ENCODE results near the gene MSANTD2. TPM values are rescaled to one million over a fixed set of nuclear protein-coding genes. Genes with fewer than 3 reads are reported as not detected.

MSANTD2 gene
- total and polyA plus RNA-seq, 2 donors (not counting 1 experiment from before 2014, with no cell fraction given): 11.1 to 26.8 TPM

DNA sequence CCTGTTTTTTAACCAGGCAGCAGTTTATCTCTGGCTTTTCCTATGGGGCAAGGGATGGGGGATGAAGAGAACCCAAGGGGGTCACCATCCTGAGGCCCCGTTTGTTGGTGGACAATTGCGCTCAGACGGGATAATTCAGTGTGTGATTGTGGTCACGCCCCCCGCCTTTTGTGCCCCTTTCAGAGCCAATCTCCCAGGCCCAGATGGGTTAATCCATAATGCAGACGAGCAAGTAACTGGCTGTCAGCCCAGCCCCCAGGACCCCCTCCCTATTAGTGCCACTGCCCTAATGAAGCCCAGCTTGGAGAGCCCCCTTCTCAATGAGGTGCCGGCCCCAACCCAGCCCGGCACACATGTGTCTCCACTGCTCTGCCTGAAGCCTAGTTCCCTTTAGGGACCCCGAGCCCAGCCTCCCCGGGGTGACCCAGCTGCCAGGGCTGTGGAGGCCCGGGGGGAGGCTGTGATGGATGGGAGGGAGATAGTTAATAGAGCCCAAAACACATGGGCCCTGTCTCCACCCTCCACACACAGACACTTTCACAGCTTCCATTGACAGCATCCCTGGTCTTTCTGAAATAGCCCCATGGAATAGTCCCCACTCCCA is 46.0 kb upstream of the MSANTD2 start:
- Mint-ChIP-seq H3K27ac (no peak overlapping the region), H3K4me3 (no peak overlapping the region), H3K9me3 (ENCODE audit: insufficient read depth) (no peaks in the 10 kb centered on the region), H3K27me3 (peaks cover 83% of the 10 kb centered on the region), H3K4me1 (no peaks in the 10 kb centered on the region)
- Histone ChIP-seq H4K20me1 (ENCODE audit: control insufficient read depth, insufficient read depth, low read length, poor library complexity, severe bottlenecking) (no peaks in the 10 kb centered on the region), H2AFZ (ENCODE audit: insufficient read depth, low read depth, low read length, poor library complexity, severe bottlenecking) (no peak overlapping the region), H3K4me2 (replicated peaks; ENCODE audit: low read depth, low read length, poor library complexity, severe bottlenecking) (no peak overlapping the region), H3K9ac (ENCODE audit: low read length) (no peak overlapping the region), H3K27ac (ENCODE audit: low read length in 2 of 2) (no peak overlapping the region), H3K36me3 (replicated peaks in 1 of 2; ENCODE audit: control extremely low read depth in 1 of 2, control insufficient read depth in 1 of 2, extremely low read depth in 1 of 2, insufficient read depth in 2 of 2, low read length in 1 of 2) (no peaks in the 10 kb centered on the region), H3K4me1 (ENCODE audit: control insufficient read depth in 2 of 2, insufficient read depth in 2 of 2, low read length in 2 of 2) (peaks cover 0 to 15% of the 10 kb centered on the region in 2 donors), H3K4me3 (ENCODE audit: control extremely low read depth in 1 of 5, extremely low read depth in 1 of 5, insufficient read depth in 1 of 5, low read depth in 2 of 5, low read length in 4 of 5) (no peak overlapping the region), H3K9me3 (ENCODE audit: control extremely low read depth in 1 of 3, control insufficient read depth in 2 of 3, insufficient read depth in 1 of 3, low read length in 2 of 3) (peaks cover 0 to 4% (median 0%) of the 10 kb centered on the region in 3 donors), H3K27me3 (replicated peaks in 1 of 4; ENCODE audit: control extremely low read depth in 1 of 4, control insufficient read depth in 3 of 4, insufficient read depth in 4 of 4, low read length in 3 of 4) (peaks cover 0 to 69% (median 56%) of the 10 kb centered on the region in 4 experiments), H3K79me2 (ENCODE audit: control insufficient read depth, insufficient read depth, low read length) (no peaks in the 10 kb centered on the region)
- DNase-seq (no peak), ATAC-seq (ENCODE audit: low read depth) (no peak)
- ChIA-PET CTCF (interaction anchor here (1.2 kb wide), 1 partner anchor 8 kb away, joined by 4 read pairs; no protein-coding TSS in a partner anchor), POLR2A (no interaction called here)
- WGBS (ENCODE audit: insufficient coverage): 31% methylated on average over 8 of the region's 11 CpGs
- no peak for TF ChIP-seq EZH2 (IDR thresholded peaks at IDR 0.05; ENCODE audit: borderline replicate concordance, insufficient read depth, low read depth, low read length, poor library complexity, severe bottlenecking)
- TF ChIP-seq, protein P1, sequence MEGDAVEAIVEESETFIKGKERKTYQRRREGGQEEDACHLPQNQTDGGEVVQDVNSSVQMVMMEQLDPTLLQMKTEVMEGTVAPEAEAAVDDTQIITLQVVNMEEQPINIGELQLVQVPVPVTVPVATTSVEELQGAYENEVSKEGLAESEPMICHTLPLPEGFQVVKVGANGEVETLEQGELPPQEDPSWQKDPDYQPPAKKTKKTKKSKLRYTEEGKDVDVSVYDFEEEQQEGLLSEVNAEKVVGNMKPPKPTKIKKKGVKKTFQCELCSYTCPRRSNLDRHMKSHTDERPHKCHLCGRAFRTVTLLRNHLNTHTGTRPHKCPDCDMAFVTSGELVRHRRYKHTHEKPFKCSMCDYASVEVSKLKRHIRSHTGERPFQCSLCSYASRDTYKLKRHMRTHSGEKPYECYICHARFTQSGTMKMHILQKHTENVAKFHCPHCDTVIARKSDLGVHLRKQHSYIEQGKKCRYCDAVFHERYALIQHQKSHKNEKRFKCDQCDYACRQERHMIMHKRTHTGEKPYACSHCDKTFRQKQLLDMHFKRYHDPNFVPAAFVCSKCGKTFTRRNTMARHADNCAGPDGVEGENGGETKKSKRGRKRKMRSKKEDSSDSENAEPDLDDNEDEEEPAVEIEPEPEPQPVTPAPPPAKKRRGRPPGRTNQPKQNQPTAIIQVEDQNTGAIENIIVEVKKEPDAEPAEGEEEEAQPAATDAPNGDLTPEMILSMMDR (IDR thresholded peaks at IDR 0.05): no peak
- intact Hi-C loops (cut with micrococcal nuclease): no loop called here

DNA sequence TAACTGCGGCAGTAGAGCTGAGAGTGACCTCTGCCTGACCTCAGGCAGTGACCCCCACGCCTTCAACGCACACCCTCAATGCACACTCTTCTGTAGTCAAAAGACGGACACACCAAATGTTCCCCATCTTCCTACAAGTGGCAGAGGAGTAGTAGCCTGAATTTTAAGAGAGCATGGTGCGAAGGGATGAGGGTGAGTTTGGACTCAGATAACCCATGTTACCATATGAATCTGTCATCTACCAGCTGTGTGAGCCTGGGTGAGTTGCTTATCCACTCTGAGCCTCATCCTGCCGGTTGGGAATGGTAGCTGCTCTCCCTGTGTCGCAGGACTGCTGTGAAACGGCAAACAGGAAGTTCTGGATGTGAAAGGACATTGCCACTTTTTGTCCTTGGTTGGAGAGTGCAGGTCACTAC is 44.5 kb upstream of the MSANTD2 start:
- WGBS (ENCODE audit: insufficient coverage): 8% methylated on average over 3 of the region's 8 CpGs
- no peak overlapping the region for H3K9ac ChIP-seq (ENCODE audit: low read length)
- Mint-ChIP-seq H3K27me3 (peaks cover 82% of the 10 kb centered on the region), H3K27ac (no peak overlapping the region), H3K4me1 (peaks cover 7% of the 10 kb centered on the region), H3K4me3 (no peak overlapping the region), H3K9me3 (ENCODE audit: insufficient read depth) (no peaks in the 10 kb centered on the region)
- no peaks in the 10 kb centered on the region for H4K20me1 ChIP-seq (ENCODE audit: control insufficient read depth, insufficient read depth, low read length, poor library complexity, severe bottlenecking)
- H3K27me3 ChIP-seq (replicated peaks in 1 of 4; ENCODE audit: control extremely low read depth in 1 of 4, control insufficient read depth in 3 of 4, insufficient read depth in 4 of 4, low read length in 3 of 4): peaks cover 0 to 79% (median 64%) of the 10 kb centered on the region in 4 experiments
- TF ChIP-seq, protein P1 (IDR thresholded peaks at IDR 0.05): no peak
- no peak for TF ChIP-seq EZH2 (IDR thresholded peaks at IDR 0.05; ENCODE audit: borderline replicate concordance, insufficient read depth, low read depth, low read length, poor library complexity, severe bottlenecking)
- CTCF ChIA-PET: interaction anchor here (1.2 kb wide), 1 partner anchor 176 kb away, joined by 3 read pairs; no protein-coding TSS in a partner anchor
- H3K79me2 ChIP-seq (ENCODE audit: control insufficient read depth, insufficient read depth, low read length): no peaks in the 10 kb centered on the region
- DNase-seq (peak; percentile 9), ATAC-seq (ENCODE audit: low read depth) (no peak)
- intact Hi-C loops (cut with micrococcal nuclease): no loop called here
- H3K4me2 ChIP-seq (replicated peaks; ENCODE audit: low read depth, low read length, poor library complexity, severe bottlenecking): no peak overlapping the region
- H3K4me3 ChIP-seq (ENCODE audit: control extremely low read depth in 1 of 5, extremely low read depth in 1 of 5, insufficient read depth in 1 of 5, low read depth in 2 of 5, low read length in 4 of 5): no peak overlapping the region
- no peaks in the 10 kb centered on the region for H3K36me3 ChIP-seq (replicated peaks in 1 of 2; ENCODE audit: control extremely low read depth in 1 of 2, control insufficient read depth in 1 of 2, extremely low read depth in 1 of 2, insufficient read depth in 2 of 2, low read length in 1 of 2)
- H3K4me1 ChIP-seq (ENCODE audit: control insufficient read depth in 2 of 2, insufficient read depth in 2 of 2, low read length in 2 of 2): peaks cover 4 to 21% of the 10 kb centered on the region in 2 donors
- H2AFZ ChIP-seq (ENCODE audit: insufficient read depth, low read depth, low read length, poor library complexity, severe bottlenecking): no peak overlapping the region
- no peak overlapping the region for H3K27ac ChIP-seq (ENCODE audit: low read length in 2 of 2)
- POLR2A ChIA-PET: no interaction called here
- H3K9me3 ChIP-seq (ENCODE audit: control extremely low read depth in 1 of 3, control insufficient read depth in 2 of 3, insufficient read depth in 1 of 3, low read length in 2 of 3): peaks cover 0 to 4% (median 0%) of the 10 kb centered on the region in 3 donors

Measured in B cell (primary cell).